ENCODE results near the gene SLC35B2.

The SLC35B2 gene

GRCh38 chr6:44257753-44258324 lies 511 bp upstream of the SLC35B2 start:
- DNase-seq (ENCODE audit: low read depth), result no peak
- peak overlapping the region; percentile 89 for H3K4me3 ChIP-seq (replicated peaks; ENCODE audit: low read depth, low read length)

GRCh38 chr6:44256775-44257024 lies 628 bp downstream of the SLC35B2 start:
- DNase-seq (ENCODE audit: low read depth), result no peak
- TF ChIP-seq CTCF (IDR thresholded peaks at IDR 0.05; ENCODE audit: low read length, missing control alignments), result no peak
- H3K4me3 ChIP-seq (replicated peaks; ENCODE audit: low read depth, low read length), result peak overlapping the region; percentile 89

More at GRCh38 chr6:44257753-44258324, 511 bp upstream of the SLC35B2 start:
- no peak for TF ChIP-seq CTCF (IDR thresholded peaks at IDR 0.05; ENCODE audit: low read length, missing control alignments)

- no peak for DNase-seq (ENCODE audit: low read depth)
- H3K4me3 ChIP-seq (replicated peaks; ENCODE audit: low read depth, low read length), result peak overlapping the region; percentile 89
- no peak for TF ChIP-seq CTCF (IDR thresholded peaks at IDR 0.05; ENCODE audit: low read length, missing control alignments)
These were observed 1.2 kb downstream of the SLC35B2 start for GRCh38 chr6:44255871-44256774.

GRCh38 chr6:44255105-44255808 lies 2.1 kb downstream of the SLC35B2 start:
- DNase-seq (ENCODE audit: low read depth), result no peak
- TF ChIP-seq CTCF (IDR thresholded peaks at IDR 0.05; ENCODE audit: low read length, missing control alignments), result no peak
- H3K4me3 ChIP-seq (replicated peaks; ENCODE audit: low read depth, low read length), result no peak overlapping the region

- DNase-seq (ENCODE audit: low read depth), result no peak
- no peak overlapping the region for H3K4me3 ChIP-seq (replicated peaks; ENCODE audit: low read depth, low read length)
- no peak for TF ChIP-seq CTCF (IDR thresholded peaks at IDR 0.05; ENCODE audit: low read length, missing control alignments)
These were observed 2.9 kb downstream of the SLC35B2 start for GRCh38 chr6:44254191-44255104.

GRCh38 chr6:44253307-44254101 lies 3.8 kb downstream of the SLC35B2 start:
- peak; percentile 48 for DNase-seq (ENCODE audit: low read depth)
- TF ChIP-seq CTCF (IDR thresholded peaks at IDR 0.05; ENCODE audit: low read length, missing control alignments), result peak; percentile 51
- H3K4me3 ChIP-seq (replicated peaks; ENCODE audit: low read depth, low read length), result no peak overlapping the region

Data from fibroblast of pulmonary artery (primary cell).